Psoas muscle (tissue), 8 donors: ENCODE measurements around the gene ZSCAN1. TPM values are rescaled to one million over a fixed set of nuclear protein-coding genes. Genes with fewer than 3 reads are reported as not detected.

Experiments used
- ATAC-seq, 4 donors: fragments of 200-7000 bp; cut with Tn5 transposase; one replicate each; pipeline ENCODE4 v1.9.1; 2020; ENCODE audit warnings: moderate library complexity in 3 of 4, mild to moderate bottlenecking in 2 of 4
- DNase-seq, 2 donors: peaks; one replicate each; pipeline ENCODE4 v3.0.0-alpha.2; 2020
- H3K27ac ChIP-seq: fragments of 200-600 bp; one replicate; pipeline ENCODE4 v1.8.0; 2022
- H3K27me3 ChIP-seq, 3 donors: fragments of 200-600 bp in 1 of 3; one replicate each; pipeline versions ENCODE4 v1.6.1 to v1.8.0; 2013 to 2022; ENCODE audit warnings: low read length in 2 of 3, mild to moderate bottlenecking in 2 of 3, moderate library complexity in 1 of 3; ENCODE audit not compliant: insufficient read depth in 3 of 3
- H3K36me3 ChIP-seq, 2 donors: fragments of 200-600 bp in 1 of 2; one replicate each; pipeline versions ENCODE4 v1.6.1 to v1.8.0; 2013 to 2022; ENCODE audit warnings: low read depth in 1 of 2, mild to moderate bottlenecking in 1 of 2, moderate library complexity in 1 of 2; ENCODE audit not compliant: insufficient read depth in 1 of 2
- H3K4me1 ChIP-seq: fragments of 200-600 bp; one replicate; pipeline ENCODE4 v1.8.0; 2022
- H3K4me3 ChIP-seq: fragments of 200-600 bp; one replicate; pipeline ENCODE4 v1.8.0; 2022; ENCODE audit warnings: mild to moderate bottlenecking
- H3K9me3 ChIP-seq: fragments of 200-600 bp; one replicate; pipeline ENCODE4 v1.8.0; 2022
- WGBS, 3 donors: extraction: QIAGEN DNeasy Blood & Tissue Kit; methylation state at CpG; one replicate each; pipeline versions ENCODE4 v1.1.6 to v1.1.7; 2013; 5-methylcytosine and 5-hydroxymethylcytosine counted together
- intact Hi-C, 2 donors: fragments of 100-400 bp; cut with DNase I; formaldehyde crosslinking; loops; one replicate each; pipeline versions ENCODE4 v1.11.0 to v1.14.2; 2022
- long read RNA-seq, 2 donors: library from polyadenylated mRNA; unstranded; transcript quantifications; one replicate each; pipeline ENCODE4 v2.0.0, GENCODE V29; 2021
- polyA plus RNA-seq, 3 donors: library from polyadenylated mRNA; stranded (reverse); fragments of 200-250 nt; gene quantifications; one replicate each; pipeline ENCODE4 v1.2.3, GENCODE V29; 2013
- total RNA-seq, 4 donors: library from RNA; stranded (reverse); fragmentation: NEBNext Ultra II Directional in 2 of 4; extraction: Animal tissue kit (Norgen Biotek cat#: 25700) in 2 of 4; gene quantifications; one replicate each; pipeline versions ENCODE4 v1.2.1 to v1.2.4, GENCODE V29; 2021 to 2023
- TF ChIP-seq, protein P1 (sequence below): fragments of 200-600 bp; IDR thresholded peaks from one replicate; pipeline ENCODE4 v1.8.0; 2022; ENCODE audit warnings: antibody characterized with exemption
- donor health status: healthy with polysubstance abuse.
- donor health status: DM: no; HTN: no; CAD: no; lungs with moderate emphysema.
- donor health status: Bipolar disorder and iron deficiency.
- donor health status: healthy.
- donor health status: DM: yes; HTN: yes; CAD: no.
- donor health status: DM: no; HTN: no; CAD: no.
- donor health status: DM: no; HTN: no; CAD: no.
- donor health status: DM: yes; HTN: yes; CAD: no.

The ZSCAN1 gene, protein sequence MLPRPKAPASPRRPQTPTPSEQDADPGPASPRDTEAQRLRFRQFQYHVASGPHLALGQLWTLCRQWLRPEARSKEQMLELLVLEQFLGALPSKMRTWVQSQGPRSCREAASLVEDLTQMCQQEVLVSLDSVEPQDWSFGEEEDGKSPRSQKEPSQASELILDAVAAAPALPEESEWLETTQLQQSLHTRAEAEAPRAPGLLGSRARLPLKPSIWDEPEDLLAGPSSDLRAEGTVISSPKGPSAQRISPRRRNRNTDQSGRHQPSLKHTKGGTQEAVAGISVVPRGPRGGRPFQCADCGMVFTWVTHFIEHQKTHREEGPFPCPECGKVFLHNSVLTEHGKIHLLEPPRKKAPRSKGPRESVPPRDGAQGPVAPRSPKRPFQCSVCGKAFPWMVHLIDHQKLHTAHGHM
- total RNA-seq (not detected), polyA plus RNA-seq (not detected)
- long read RNA-seq, donor 1 = 0 reads
- long read RNA-seq, donor 2 = 0 reads

GRCh38 chr19:58033741-58034476 is at the start of gene ZSCAN1:
ZSCAN1 (plus strand) TSS chr19:58034025; CDS start chr19:58037837, 3,812 bp downstream.
- peaks cover 14% of the 10 kb centered on the region for H3K9me3 ChIP-seq
- ATAC-seq = peak in 2 of 4 donors; percentile 40 to 67
- TF ChIP-seq, protein P1, sequence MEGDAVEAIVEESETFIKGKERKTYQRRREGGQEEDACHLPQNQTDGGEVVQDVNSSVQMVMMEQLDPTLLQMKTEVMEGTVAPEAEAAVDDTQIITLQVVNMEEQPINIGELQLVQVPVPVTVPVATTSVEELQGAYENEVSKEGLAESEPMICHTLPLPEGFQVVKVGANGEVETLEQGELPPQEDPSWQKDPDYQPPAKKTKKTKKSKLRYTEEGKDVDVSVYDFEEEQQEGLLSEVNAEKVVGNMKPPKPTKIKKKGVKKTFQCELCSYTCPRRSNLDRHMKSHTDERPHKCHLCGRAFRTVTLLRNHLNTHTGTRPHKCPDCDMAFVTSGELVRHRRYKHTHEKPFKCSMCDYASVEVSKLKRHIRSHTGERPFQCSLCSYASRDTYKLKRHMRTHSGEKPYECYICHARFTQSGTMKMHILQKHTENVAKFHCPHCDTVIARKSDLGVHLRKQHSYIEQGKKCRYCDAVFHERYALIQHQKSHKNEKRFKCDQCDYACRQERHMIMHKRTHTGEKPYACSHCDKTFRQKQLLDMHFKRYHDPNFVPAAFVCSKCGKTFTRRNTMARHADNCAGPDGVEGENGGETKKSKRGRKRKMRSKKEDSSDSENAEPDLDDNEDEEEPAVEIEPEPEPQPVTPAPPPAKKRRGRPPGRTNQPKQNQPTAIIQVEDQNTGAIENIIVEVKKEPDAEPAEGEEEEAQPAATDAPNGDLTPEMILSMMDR = no peak
- peak; percentile 72 to 77 for DNase-seq
- no peaks in the 10 kb centered on the region for H3K36me3 ChIP-seq
- peaks cover 0 to 26% (median 12%) of the 10 kb centered on the region in 3 donors for H3K27me3 ChIP-seq
- H3K4me3 ChIP-seq = peak within 1 kb of the TSS; percentile 32
- no peak within 1 kb of the TSS for H3K27ac ChIP-seq
- H3K4me1 ChIP-seq = no peaks in the 10 kb centered on the region
- WGBS, 3 donors = 0 to 1% (median 1%) methylated on average over 37 to 101 of the region's 101 CpGs
- intact Hi-C loops = no loop called here

- Histone ChIP-seq H3K4me1 (no peaks in the 10 kb centered on the region), H3K9me3 (peaks cover 90% of the 10 kb centered on the region), H3K27me3 (no peaks in the 10 kb centered on the region), H3K27ac (no peak overlapping the region), H3K4me3 (no peak overlapping the region), H3K36me3 (peaks cover 31 to 72% of the 10 kb centered on the region in 2 donors)
- ATAC-seq (no peak), DNase-seq (no peak)
- intact Hi-C loops = no loop called here
- TF ChIP-seq, protein P1 = no peak
- 96 to 100% (median 98%) methylated on average over 1 of the region's 1 CpG for WGBS, 3 donors
Observed at GRCh38 chr19:57992841-57993240, 41.0 kb upstream of the ZSCAN1 start.

DNA sequence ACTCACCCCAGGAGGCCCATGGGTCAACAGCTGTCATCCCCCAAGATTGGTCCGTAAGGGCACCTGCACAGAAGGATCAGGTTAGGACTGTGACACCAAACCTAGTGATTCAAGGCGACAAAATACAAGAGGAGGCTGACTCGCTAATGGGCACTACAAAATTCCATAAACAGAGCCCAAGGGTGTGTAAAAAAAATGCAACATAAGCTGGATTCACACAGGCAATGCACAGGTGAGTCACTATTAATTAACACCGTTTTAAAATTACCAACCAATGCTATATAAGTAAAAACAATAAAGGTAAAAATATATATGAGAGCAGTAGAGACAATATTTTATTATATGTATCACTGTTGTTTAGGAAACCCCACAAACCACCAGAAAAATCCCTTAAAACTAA is 33.1 kb upstream of the ZSCAN1 start:
- DNase-seq = no peak
- peaks cover 16 to 72% of the 10 kb centered on the region in 2 donors for H3K36me3 ChIP-seq
- H3K4me1 ChIP-seq = peaks cover 11% of the 10 kb centered on the region
- WGBS, 3 donors = 99% methylated on average over 4 of the region's 4 CpGs
- no peak overlapping the region for H3K27ac ChIP-seq
- peaks cover 74% of the 10 kb centered on the region for H3K9me3 ChIP-seq
- ATAC-seq = no peak
- H3K4me3 ChIP-seq = peak overlapping the region; percentile 99
- intact Hi-C loops = no loop called here
- H3K27me3 ChIP-seq = no peaks in the 10 kb centered on the region
- TF ChIP-seq, protein P1 = no peak

GRCh38 chr19:58001895-58002369 is 31.9 kb upstream of the ZSCAN1 start:
- Histone ChIP-seq H3K36me3 (peaks cover 17 to 73% of the 10 kb centered on the region in 2 donors), H3K4me3 (peak overlapping the region; percentile 99), H3K27me3 (no peaks in the 10 kb centered on the region), H3K4me1 (peaks cover 11% of the 10 kb centered on the region), H3K27ac (peak overlapping the region; percentile 95), H3K9me3 (peaks cover 75% of the 10 kb centered on the region)
- ATAC-seq (peak in 1 of 4 donors; percentile 4), DNase-seq (no peak)
- WGBS, 3 donors = 1 to 3% (median 3%) methylated on average over 23 of the region's 23 CpGs
- TF ChIP-seq, protein P1 = no peak
- intact Hi-C loops = no loop called here
